GM21447 (cell line): ENCODE results near the gene MAN2A2.

Experiments
- ATAC-seq: cut with Tn5 transposase; IDR thresholded peaks from one replicate; pipeline ENCODE4 v1.9.1; 2021; ENCODE audit not compliant: unreplicated experiment

The MAN2A2 gene

DNA sequence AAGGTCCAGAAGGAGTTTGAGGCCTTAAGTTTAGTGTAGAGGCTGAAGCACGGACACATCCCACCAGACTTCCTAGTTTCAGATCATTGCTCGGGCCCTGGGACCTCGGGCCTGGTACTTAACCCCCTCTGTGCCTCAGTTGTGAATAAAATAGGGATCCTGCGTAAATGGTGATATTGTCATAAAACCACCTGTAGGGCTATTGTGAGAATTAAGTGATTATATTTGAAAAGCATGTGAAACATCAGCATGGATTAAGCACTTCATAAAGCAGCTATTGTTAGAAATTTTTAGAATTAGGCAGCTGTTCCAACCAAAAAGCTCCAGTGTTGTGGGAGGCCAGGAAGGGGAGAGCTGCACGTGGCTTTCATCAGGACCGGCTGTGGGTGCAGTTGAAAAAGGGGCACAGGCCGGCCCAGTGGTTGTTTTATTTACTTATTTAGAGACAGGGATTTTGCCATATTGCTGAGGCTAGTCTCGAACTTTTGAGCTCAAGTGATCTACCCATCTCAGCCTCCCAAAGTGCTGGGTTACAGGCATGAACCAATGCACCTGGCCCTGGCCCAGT is 56.0 kb downstream of the MAN2A2 start:
- no peak for ATAC-seq

DNA sequence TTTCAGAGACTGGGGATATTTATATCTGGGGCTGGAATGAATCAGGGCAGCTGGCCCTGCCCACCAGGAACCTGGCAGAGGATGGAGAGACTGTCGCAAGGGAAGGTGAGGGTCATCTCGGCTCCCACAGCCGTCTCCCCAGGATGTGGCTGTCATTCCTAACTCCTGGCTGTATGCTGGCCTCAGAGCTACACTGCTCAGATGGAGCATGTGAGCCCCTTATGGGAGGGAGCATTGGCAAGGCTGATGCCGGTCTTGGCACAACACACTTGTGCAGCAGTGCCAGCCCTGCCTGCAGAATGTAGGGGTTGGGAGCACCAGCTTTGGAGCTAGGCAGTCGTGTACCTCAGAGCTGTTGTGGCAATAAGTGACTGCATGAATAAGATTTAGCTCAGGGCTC is 56.8 kb downstream of the MAN2A2 start:
- ATAC-seq: no peak

DNA sequence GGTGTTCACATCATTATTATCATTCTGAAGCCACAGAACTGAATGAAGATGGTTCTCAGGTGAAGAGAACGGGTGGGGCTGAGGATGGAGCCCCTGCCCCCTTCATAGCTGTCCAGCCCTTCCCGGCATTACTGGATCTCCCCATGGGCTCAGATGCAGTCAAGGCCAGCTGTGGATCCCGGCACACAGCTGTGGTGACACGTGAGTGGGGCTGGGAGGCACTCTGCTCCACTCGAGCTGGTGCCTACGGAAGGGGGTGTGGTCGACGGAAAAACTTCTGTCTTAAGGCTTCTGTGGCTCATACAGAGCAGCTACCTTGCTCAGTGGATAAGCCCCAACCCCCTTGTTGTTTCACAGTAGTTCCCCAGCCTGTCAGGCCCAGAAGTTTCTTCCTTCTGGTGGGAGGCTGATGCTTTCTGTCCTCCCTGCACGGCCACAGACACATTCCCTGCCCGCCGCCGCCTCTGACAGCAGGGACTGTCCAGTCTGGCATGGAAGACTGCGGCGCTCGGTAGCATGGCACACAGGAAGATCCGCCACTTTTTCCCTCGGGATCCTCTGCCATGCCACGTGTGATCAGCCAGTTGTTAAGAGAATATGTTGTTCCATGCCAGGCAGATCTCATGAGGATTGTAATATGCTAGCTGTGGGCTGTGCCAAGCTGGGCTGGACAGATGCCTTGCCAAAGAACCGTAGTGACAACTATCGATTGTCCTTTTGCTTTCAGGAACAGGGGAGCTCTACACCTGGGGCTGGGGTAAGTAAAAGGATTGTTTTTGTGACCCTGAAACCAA is 57.4 kb downstream of the MAN2A2 start:
- ATAC-seq: no peak

DNA sequence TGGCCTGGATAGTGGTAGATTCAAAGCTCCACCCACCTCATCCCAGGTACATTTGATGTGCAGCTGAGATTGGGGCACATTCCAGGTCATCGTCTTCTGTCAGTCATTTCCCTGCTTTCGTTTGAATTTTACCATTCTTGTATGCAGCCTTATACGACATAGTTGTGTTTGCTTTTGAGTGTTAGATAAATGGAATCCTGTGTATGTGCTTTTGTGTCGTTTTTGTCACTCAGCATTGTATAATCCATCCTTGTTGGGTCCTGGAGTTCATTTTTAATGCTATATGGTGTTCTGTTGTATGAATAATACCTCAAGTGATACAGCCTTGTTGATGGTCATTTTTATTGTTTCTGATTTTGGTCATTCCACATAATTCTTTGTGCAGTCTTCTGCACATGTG is 58.9 kb downstream of the MAN2A2 start:
- no peak for ATAC-seq

DNA sequence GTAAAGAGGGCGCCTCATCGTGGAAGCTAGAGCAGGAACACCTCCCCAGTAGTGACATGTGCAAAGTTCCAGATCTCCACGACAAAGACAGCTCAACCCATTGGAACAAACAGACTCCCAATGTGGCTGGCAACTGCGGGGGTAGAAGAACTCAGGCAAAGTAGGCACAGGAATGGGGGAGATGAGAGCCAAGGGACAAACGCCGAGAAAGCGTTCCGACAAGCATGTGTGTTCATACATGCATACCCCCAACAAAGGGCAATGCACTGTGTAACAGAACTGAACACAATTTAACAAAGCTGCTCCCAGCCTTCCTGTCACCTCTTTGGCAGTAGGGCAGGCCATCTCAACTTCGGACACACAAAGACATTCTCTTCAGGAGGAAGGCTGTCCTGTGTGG is 63.2 kb downstream of the MAN2A2 start:
- no peak for ATAC-seq

DNA sequence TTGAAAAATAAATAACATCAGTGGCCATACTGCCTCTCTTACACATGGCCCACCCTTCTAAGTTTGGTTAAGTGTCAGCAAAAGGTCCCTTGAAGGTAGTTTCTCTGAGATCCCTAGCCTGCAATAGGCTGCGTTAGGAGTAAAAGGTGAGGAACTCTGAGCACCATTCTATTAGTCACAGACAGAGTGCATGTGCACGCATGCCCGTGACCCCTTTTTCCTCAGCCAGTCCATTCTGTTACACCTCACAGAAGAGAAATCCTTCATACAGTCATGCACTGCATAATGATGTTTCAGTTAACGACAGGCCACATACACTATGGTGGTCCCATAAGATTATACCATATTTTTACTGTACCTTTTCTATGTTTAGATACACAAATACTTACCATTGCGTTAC is 64.1 kb downstream of the MAN2A2 start:
- no peak for ATAC-seq

DNA sequence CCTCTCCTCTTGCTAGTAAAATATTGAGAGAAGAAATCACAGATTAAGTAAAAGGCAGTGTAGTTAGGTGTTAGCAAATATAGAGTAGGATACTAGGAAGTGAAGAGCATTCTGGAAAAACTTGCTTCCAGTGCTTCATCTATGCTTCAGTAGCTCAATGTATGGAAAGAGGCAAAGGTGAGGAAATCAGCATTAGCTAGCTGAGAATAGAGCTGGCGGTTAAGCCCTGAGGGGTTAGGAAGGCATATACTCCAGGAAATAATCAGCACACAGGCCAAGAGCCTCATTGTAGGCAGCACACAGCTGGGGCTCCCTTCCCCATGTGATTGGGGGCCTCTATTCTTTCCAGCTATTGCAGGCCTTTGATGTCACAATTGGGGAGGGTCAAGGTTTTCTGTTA is 65.3 kb downstream of the MAN2A2 start:
- no peak for ATAC-seq

DNA sequence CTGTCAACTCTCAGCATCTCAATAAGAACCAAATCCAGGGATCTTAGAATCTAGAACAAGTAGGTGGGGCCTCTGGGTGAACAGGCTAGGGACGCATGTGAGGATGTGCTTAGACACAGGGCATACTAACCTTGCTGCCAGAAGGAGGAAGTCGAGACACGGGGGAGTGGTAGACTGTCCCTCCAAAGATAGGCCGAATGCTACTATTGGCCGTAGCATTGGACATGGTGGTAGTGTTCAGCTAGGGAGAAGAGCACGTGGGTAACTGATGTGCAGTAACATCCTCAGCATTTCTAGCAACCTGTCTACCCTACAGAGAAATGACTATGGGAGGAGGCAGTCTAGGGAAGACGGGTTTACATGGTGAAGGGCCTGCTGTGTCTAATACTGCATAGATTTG is 67.2 kb downstream of the MAN2A2 start:
- ATAC-seq: no peak

DNA sequence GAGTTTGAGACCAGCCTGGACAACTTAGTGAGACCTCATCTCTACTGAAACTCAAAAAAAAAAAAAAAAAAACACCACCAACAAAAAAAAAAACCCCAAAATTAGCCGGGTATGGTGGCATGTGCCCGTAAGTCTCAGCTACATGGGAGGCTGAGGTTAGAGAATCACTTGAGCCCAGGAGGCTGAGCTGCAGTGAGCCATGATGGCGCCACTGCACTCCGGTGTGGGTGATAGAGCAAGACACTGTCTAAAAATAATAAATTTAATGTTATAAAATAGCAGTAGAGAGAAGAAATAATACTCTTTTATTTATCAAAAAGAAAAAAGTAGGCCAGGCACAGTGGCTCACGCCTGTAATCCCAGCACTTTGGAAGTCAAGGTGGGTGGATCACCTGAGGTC is 69.0 kb downstream of the MAN2A2 start:
- ATAC-seq: no peak
